ENCODE data around the gene PGBD5. TPM values are rescaled to one million over a fixed set of nuclear protein-coding genes. Genes with fewer than 3 reads are reported as not detected.

The PGBD5 gene
- polyA plus RNA-seq, 4 donors = under 0.01 to 1.0 (median 0.48) TPM

DNA sequence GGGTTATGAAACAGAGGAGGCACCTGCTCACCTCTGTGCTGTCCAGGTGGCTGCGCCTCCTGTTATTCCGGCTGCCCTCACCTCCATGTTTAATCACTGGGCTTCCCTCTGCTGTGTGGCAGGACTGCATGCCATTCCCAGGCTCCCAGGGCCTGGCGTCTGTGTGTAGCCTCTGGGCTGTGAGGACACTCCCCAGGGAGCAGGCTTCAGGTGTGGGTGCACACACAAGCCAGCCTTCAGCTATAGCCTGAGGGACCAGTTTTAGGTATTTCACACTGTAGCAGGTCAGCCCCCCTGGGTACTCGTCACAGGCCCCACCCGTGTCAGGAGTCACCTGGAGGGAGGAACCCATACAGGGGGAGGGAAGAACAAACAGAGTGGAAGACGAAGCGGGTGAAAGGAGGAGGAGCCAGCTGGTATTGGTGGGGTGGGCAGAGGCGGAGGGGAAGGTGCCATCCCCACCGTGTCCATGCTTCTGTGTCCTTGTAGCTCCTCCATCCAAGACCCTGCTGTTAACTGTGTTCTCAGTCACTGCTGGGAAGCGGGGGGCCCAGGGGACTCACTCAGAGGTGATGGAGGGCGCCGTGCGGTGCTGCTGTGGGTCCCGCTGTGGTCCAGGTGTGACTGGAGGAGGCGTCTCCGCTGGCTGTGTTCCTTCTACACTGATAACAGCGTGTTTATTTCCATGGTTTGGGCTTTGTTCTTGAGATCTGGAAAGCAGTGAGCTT lies 158.6 kb downstream of the PGBD5 start:
- DNase-seq (peak in 1 of 2 donors; percentile 50), FAIRE-seq (no peak)
- Histone ChIP-seq H3K27ac (ENCODE audit: low read depth in 1 of 3, low read length in 2 of 3) (peak overlapping the region in 2 of 3 donors; percentile 86 to 93), H3K9me3 (ENCODE audit: control insufficient read depth in 2 of 2, insufficient read depth in 1 of 2, low read depth in 1 of 2, low read length in 1 of 2) (no peaks in the 10 kb centered on the region), H3K36me3 (ENCODE audit: control insufficient read depth in 3 of 3, insufficient read depth in 2 of 3, low read depth in 1 of 3, low read length in 3 of 3) (peaks cover 5 to 41% (median 5%) of the 10 kb centered on the region in 3 donors), H3K4me3 (ENCODE audit: low read depth in 1 of 3, low read length in 3 of 3) (no peak overlapping the region), H3K27me3 (ENCODE audit: control insufficient read depth in 3 of 3, insufficient read depth in 3 of 3, low read length in 3 of 3) (no peaks in the 10 kb centered on the region), H3K4me1 (ENCODE audit: control insufficient read depth in 3 of 3, insufficient read depth in 2 of 3, low read depth in 1 of 3, low read length in 2 of 3) (peaks cover 4 to 47% (median 10%) of the 10 kb centered on the region in 3 donors)
- WGBS, 3 donors = 46 to 75% (median 60%) methylated on average over 17 of the region's 17 CpGs

DNA sequence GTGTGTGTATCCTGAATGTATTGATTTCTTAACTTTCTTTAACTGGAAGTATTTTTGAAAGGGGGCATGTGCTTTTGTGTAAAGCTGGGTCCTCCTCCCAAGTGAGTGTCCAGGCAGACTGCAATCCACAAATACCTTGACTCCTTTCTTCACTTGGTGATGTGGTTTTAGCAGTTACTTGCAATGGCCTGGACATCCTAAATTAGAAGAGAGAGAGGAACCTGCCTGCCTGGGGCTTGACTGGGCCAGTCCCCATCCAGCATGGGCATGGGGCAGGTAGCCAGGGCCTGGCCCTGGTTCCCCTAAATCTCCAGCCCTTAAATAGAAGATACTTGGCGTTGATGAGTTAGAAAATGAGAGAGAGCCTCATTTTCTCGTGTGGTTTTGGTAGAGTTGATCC lies 159.7 kb downstream of the PGBD5 start:
- H3K9me3 ChIP-seq (ENCODE audit: control insufficient read depth in 2 of 2, insufficient read depth in 1 of 2, low read depth in 1 of 2, low read length in 1 of 2) = no peaks in the 10 kb centered on the region
- DNase-seq (no peak), FAIRE-seq (no peak)
- no peaks in the 10 kb centered on the region for H3K27me3 ChIP-seq (ENCODE audit: control insufficient read depth in 3 of 3, insufficient read depth in 3 of 3, low read length in 3 of 3)
- peaks cover 4 to 53% (median 11%) of the 10 kb centered on the region in 3 donors for H3K4me1 ChIP-seq (ENCODE audit: control insufficient read depth in 3 of 3, insufficient read depth in 2 of 3, low read depth in 1 of 3, low read length in 2 of 3)
- 18 to 28% (median 24%) methylated on average over 2 of the region's 2 CpGs for WGBS, 3 donors
- no peak overlapping the region for H3K27ac ChIP-seq (ENCODE audit: low read depth in 1 of 3, low read length in 2 of 3)
- peaks cover 5 to 39% (median 5%) of the 10 kb centered on the region in 3 donors for H3K36me3 ChIP-seq (ENCODE audit: control insufficient read depth in 3 of 3, insufficient read depth in 2 of 3, low read depth in 1 of 3, low read length in 3 of 3)
- no peak overlapping the region for H3K4me3 ChIP-seq (ENCODE audit: low read depth in 1 of 3, low read length in 3 of 3)

DNA sequence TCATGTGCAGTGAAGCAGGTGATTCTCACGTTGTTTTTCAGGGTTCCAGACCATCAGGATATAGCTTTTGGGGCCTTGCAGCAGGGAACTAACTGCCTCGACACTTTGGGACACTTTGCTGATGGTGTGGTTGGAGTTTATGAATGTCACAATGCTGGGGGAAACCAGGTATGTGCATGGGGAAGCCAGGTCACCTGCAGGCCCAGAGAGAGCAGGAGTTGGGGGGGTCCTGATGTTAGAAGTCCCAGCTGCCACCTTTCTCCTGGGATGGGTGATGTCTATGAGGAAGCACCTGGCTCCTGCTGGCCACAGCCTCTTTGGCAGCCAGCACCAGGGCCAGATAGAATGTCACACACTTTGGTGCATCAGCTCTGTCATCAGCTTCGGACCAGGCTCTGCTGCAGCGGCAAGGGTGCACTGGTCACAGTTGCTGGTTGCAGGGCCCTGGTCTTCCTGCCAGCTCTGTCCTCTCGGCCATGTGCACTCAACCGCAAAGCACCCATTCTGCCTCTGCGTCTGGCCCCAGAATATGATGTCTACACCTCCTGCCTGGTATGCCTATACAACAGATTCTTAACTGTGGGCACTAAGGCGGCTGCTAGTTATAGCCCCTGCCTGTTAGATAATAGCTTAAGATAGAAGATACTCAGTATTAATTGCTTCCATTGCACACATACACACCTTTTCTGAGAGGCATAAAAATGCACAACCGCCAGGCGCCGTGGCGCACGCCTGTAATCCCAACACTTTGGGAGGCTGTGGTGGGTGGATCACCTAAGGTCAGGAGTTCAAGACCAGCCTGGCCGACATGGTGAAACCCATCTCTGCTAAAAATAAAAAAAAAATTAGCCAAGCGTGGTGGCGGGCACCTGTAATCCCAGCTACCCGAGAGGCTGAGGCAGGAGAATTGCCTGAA lies 160.7 kb downstream of the PGBD5 start:
- FAIRE-seq = no peak
- 93 to 96% (median 95%) methylated on average over 17 of the region's 17 CpGs for WGBS, 3 donors
- no peak for DNase-seq
- no peak overlapping the region for H3K4me3 ChIP-seq (ENCODE audit: low read depth in 1 of 3, low read length in 3 of 3)
- H3K9me3 ChIP-seq (ENCODE audit: control insufficient read depth in 2 of 2, insufficient read depth in 1 of 2, low read depth in 1 of 2, low read length in 1 of 2) = no peaks in the 10 kb centered on the region
- peaks cover 5 to 39% (median 5%) of the 10 kb centered on the region in 3 donors for H3K36me3 ChIP-seq (ENCODE audit: control insufficient read depth in 3 of 3, insufficient read depth in 2 of 3, low read depth in 1 of 3, low read length in 3 of 3)
- no peak overlapping the region for H3K27ac ChIP-seq (ENCODE audit: low read depth in 1 of 3, low read length in 2 of 3)
- H3K4me1 ChIP-seq (ENCODE audit: control insufficient read depth in 3 of 3, insufficient read depth in 2 of 3, low read depth in 1 of 3, low read length in 2 of 3) = peaks cover 4 to 45% (median 8%) of the 10 kb centered on the region in 3 donors
- no peaks in the 10 kb centered on the region for H3K27me3 ChIP-seq (ENCODE audit: control insufficient read depth in 3 of 3, insufficient read depth in 3 of 3, low read length in 3 of 3)

Other genes starting within 250 kb of the PGBD5 start
- 10 to 100 TPM; 16.2 to 35.8 (median 17.2) TPM for gene COG2, start 216.1 kb upstream of the PGBD5 start, polyA plus RNA-seq

Data from small intestine (tissue), 7 donors.